ENCODE results near the gene CD24. TPM values are rescaled to one million over a fixed set of nuclear protein-coding genes. Genes with fewer than 3 reads are reported as not detected.
A peak's percentile ranks its signal among the peaks of the same experiment; 100 is the strongest.
"Not testable (repeated sequence)": the region's sequence is repeated elsewhere in the genome, so short reads cannot be mapped to it uniquely, and the experiment has no call there.

The CD24 gene, protein sequence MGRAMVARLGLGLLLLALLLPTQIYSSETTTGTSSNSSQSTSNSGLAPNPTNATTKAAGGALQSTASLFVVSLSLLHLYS
- total RNA-seq (2014; rRNA removed; shearing (Covaris generic)) (1.4 and 2.8 TPM in 2 replicates), polyA plus RNA-seq (2016; fragmentation: Nextera tagmentation; extraction: Ambion mirVana) (0.54 and 0.82 TPM in 2 replicates)

DNA sequence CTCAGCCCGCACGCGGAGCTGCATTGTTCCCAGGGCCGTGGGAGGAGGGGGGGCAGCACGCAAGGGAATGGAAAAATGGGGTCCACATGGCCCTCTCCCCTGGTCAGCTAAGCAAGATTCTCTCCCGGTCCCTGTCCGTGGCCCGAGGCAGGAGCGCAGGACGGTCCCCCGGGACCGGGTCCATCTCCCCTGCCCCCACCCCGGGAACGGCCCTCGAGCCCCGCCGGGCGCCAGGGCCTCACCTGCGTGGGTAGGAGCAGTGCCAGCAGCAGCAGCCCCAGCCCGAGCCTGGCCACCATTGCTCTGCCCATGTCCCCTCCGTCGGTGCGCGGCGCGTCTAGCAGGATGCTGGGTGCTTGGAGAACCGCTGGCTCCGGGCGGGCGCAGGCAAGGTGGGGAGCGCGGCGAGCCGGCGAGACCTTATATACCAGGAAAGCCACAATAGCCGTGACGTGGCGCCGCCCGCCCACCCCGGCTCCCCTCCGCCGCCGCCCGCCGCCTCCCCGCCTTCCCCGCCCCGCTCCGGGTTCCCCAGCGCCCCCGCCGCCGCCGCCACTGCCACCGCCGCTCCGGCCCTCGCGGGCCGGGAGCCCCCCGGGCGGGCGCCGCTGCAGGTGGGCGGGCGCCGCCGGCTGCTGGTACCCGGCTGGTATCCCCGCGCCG lies at the start of gene CD24:
Gene CD24 (minus strand): TSS at position 394 of the 663 bp plus-strand sequence. CDS start 83 bp downstream, at position 311.
- H3K9ac ChIP-seq, result no peak within 1 kb of the TSS
- H3K4me3 ChIP-seq, result peak within 1 kb of the TSS; percentile 67
- no peaks in the 10 kb centered on the region for H3F3A ChIP-seq (ENCODE audit: insufficient read depth)
- no peaks in the 10 kb centered on the region for H4K20me1 ChIP-seq (ENCODE audit: insufficient read depth)
- 3 to 4% methylated on average over 12 to 60 of the region's 73 CpGs for WGBS, 2 experiments (ENCODE audit: low coverage in 1 of 2, low lambda C conversion rate in 2 of 2, missing lambda C conversion rate in 2 of 2)
- peak within 1 kb of the TSS; percentile 74 for H2AFZ ChIP-seq
- DNase-seq, result no peak
- TF ChIP-seq EZH2phosphoT487 (IDR thresholded peaks at IDR 0.05; ENCODE audit: insufficient read depth, low read depth) (no peak), EZH2 (IDR thresholded peaks at IDR 0.05; ENCODE audit: insufficient read depth, poor library complexity, severe bottlenecking) (no peak)
- H3K27ac ChIP-seq, result no peak within 1 kb of the TSS
- H3K9me2 ChIP-seq (ENCODE audit: insufficient read depth), result no peaks in the 10 kb centered on the region
- peak within 1 kb of the TSS; percentile 72 for H3K4me2 ChIP-seq (ENCODE audit: unreplicated experiment)
- H3K79me2 ChIP-seq (ENCODE audit: insufficient read depth), result no peaks in the 10 kb centered on the region
- in situ Hi-C loops (cut with MboI), result no loop called here
- H3K9me3 ChIP-seq (ENCODE audit: low read depth), result no peaks in the 10 kb centered on the region
- no peaks in the 10 kb centered on the region for H3K36me3 ChIP-seq (ENCODE audit: low read depth)
- no peaks in the 10 kb centered on the region for H3K4me1 ChIP-seq (ENCODE audit: insufficient read depth)
- peaks cover 51% of the 10 kb centered on the region for H3K27me3 ChIP-seq (replicated peaks; ENCODE audit: insufficient read depth)

DNA sequence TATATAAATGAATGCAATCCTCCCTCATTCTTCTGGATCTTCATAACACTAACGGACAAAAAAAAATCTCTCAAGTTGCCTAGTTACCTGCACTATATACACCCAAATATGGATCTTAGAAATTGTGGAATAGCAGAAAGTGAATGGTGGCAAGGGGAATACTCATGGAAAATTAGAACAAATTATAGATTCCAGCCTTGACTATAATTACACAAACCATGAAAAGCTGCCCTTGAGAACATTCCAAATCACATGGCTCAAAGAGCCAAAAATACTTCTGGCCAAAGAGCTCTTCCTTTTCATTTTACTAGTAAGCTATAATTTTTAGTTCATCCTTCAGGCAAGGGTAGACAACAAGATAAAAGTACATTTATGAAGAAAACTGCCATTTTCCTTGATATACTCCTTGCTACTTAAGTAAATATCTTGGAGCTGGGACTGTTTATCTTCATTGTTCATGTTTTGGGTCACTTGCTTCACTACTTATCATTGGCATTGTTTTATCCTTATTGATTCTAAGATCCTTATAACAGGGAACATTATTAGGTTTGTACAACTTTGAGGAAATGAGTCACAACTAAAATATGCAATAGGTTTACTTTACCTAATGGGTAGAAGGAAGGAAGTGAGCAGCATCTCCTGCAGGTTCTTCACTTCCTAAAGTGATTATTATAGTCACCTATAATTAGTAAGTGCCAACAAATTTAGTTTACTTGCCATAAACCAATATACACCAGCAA lies 47.1 kb upstream of the CD24 start:
- Histone ChIP-seq H3K4me1 (ENCODE audit: insufficient read depth) (no peaks in the 10 kb centered on the region), H3K27me3 (replicated peaks; ENCODE audit: insufficient read depth) (no peaks in the 10 kb centered on the region; the same call in 1 of the 2 replicates), H3K36me3 (ENCODE audit: low read depth) (no peaks in the 10 kb centered on the region), H4K20me1 (ENCODE audit: insufficient read depth) (no peaks in the 10 kb centered on the region), H3K79me2 (ENCODE audit: insufficient read depth) (no peaks in the 10 kb centered on the region), H3K9me2 (ENCODE audit: insufficient read depth) (no peaks in the 10 kb centered on the region), H3K9ac (no peak overlapping the region), H2AFZ (no peak overlapping the region), H3K4me3 (no peak overlapping the region), H3K9me3 (ENCODE audit: low read depth) (no peaks in the 10 kb centered on the region), H3F3A (ENCODE audit: insufficient read depth) (no peaks in the 10 kb centered on the region), H3K4me2 (ENCODE audit: unreplicated experiment) (no peak overlapping the region), H3K27ac (no peak overlapping the region)
- in situ Hi-C loops (cut with MboI), result no loop called here
- TF ChIP-seq EZH2 (IDR thresholded peaks at IDR 0.05; ENCODE audit: insufficient read depth, poor library complexity, severe bottlenecking), result no peak
- no peak for TF ChIP-seq EZH2phosphoT487 (IDR thresholded peaks at IDR 0.05; ENCODE audit: insufficient read depth, low read depth)
- WGBS, 2 experiments (ENCODE audit: low coverage in 1 of 2, low lambda C conversion rate in 2 of 2, missing lambda C conversion rate in 2 of 2), result 7 to 11% methylated on average over 1 of the region's 1 CpG
- DNase-seq, result no peak

- DNase-seq, result no peak
- no peak overlapping the region for H3K27ac ChIP-seq
- H3K9me3 ChIP-seq (ENCODE audit: low read depth), result no peaks in the 10 kb centered on the region
- in situ Hi-C loops (cut with MboI), result no loop called here
- no peaks in the 10 kb centered on the region for H3K4me1 ChIP-seq (ENCODE audit: insufficient read depth)
- H3K9me2 ChIP-seq (ENCODE audit: insufficient read depth), result no peaks in the 10 kb centered on the region
- H3K4me2 ChIP-seq (ENCODE audit: unreplicated experiment), result no peak overlapping the region
- WGBS, 2 experiments (ENCODE audit: low coverage in 1 of 2, low lambda C conversion rate in 2 of 2, missing lambda C conversion rate in 2 of 2), result 75 to 78% methylated on average over 4 of the region's 4 CpGs
- no peak for TF ChIP-seq EZH2phosphoT487 (IDR thresholded peaks at IDR 0.05; ENCODE audit: insufficient read depth, low read depth)
- TF ChIP-seq EZH2 (IDR thresholded peaks at IDR 0.05; ENCODE audit: insufficient read depth, poor library complexity, severe bottlenecking), result no peak
- no peak overlapping the region for H3K9ac ChIP-seq
- no peaks in the 10 kb centered on the region for H3F3A ChIP-seq (ENCODE audit: insufficient read depth)
- no peaks in the 10 kb centered on the region for H3K79me2 ChIP-seq (ENCODE audit: insufficient read depth)
- H3K27me3 ChIP-seq (replicated peaks; ENCODE audit: insufficient read depth), result no peaks in the 10 kb centered on the region; the same call in 1 of the 2 replicates
- H3K36me3 ChIP-seq (ENCODE audit: low read depth), result no peaks in the 10 kb centered on the region
- no peaks in the 10 kb centered on the region for H4K20me1 ChIP-seq (ENCODE audit: insufficient read depth)
- H3K4me3 ChIP-seq, result no peak overlapping the region
- H2AFZ ChIP-seq, result no peak overlapping the region
Measured at GRCh38 chr6:107020239-107020638, 45.7 kb upstream of the CD24 start.

DNA sequence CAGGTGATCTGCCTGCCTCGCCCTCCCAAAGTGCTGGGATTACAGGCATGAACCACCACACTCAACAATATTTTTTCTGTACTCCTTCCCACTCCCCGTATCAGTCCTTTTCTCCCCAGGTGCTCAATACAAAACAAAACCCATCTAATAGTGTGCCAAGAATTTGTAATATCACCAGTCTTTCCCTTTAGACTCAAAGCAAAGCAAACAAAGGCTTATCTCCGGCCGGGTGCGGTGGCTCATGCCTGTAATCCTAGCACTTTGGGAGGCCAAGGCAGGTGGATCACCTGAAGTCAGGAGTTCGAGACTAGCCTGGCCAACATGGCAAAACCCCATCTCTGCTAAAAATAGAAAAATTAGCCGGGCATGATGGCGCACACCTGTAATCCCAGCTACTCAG lies 45.1 kb upstream of the CD24 start:
- H3K27ac ChIP-seq; H3K9ac ChIP-seq; DNase-seq; H3K9me2 ChIP-seq (ENCODE audit: insufficient read depth); H3K4me3 ChIP-seq; H3K4me2 ChIP-seq (ENCODE audit: unreplicated experiment); in situ Hi-C loops (cut with MboI); H4K20me1 ChIP-seq (ENCODE audit: insufficient read depth); H2AFZ ChIP-seq; H3K36me3 ChIP-seq (ENCODE audit: low read depth); H3K4me1 ChIP-seq (ENCODE audit: insufficient read depth); H3K9me3 ChIP-seq (ENCODE audit: low read depth); H3F3A ChIP-seq (ENCODE audit: insufficient read depth); H3K27me3 ChIP-seq (replicated peaks; ENCODE audit: insufficient read depth); H3K79me2 ChIP-seq (ENCODE audit: insufficient read depth): not testable (repeated sequence)
- WGBS, 2 experiments (ENCODE audit: low coverage in 1 of 2, low lambda C conversion rate in 2 of 2, missing lambda C conversion rate in 2 of 2), result 49 to 55% methylated on average over 8 of the region's 8 CpGs

Measured in GM23248 (cell line).